Measurements from ENCODE around the gene CD22.

The CD22 gene

GRCh38 chr19:35332817-35333216 is 3.8 kb downstream of the CD22 start:
- TF ChIP-seq POLR2A (IDR thresholded peaks at IDR 0.05; ENCODE audit: low read depth, low read length): peak; percentile 81
- TF ChIP-seq TAF1 (IDR thresholded peaks at IDR 0.05; ENCODE audit: borderline replicate concordance, low read depth, low read length): 0 out of 2 replicates have a peak, but pooled peaks have one; percentile 39
- peak; percentile 85 for TF ChIP-seq POLR2AphosphoS5 (IDR thresholded peaks at IDR 0.05; ENCODE audit: low read depth, low read length)
- FAIRE-seq: peak; percentile 98
- DNase-seq (ENCODE audit: insufficient read length): no peak

DNA sequence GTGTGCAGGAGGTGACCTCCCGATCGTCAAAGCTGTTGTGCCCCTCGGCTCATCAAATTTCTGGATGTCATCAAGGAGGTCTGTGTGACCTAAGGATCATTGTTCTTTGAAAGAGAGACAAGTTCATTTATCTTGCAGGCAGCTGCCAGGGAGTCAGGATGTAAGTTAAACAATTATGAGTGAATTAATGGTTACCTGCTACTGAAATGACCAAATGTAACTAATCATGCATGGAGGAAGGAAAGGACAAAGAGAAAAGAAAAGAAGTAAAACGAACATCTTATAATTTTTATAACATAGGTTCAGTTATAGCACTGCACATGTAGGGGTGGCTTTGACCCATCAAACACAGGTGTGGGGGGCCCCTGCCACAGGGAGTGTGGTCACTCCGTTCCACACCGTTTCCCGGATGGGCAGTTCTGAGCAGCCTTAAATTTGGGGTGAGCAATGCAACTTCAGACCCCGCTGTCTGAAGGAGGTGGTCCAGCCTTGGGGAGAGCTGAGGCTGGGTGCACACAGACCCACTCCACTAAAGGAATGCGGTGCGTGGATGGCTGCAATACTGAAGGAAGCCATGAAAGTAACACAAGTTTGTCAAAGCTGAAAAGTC is 5.3 kb downstream of the CD22 start:
- FAIRE-seq: peak; percentile 58

DNA sequence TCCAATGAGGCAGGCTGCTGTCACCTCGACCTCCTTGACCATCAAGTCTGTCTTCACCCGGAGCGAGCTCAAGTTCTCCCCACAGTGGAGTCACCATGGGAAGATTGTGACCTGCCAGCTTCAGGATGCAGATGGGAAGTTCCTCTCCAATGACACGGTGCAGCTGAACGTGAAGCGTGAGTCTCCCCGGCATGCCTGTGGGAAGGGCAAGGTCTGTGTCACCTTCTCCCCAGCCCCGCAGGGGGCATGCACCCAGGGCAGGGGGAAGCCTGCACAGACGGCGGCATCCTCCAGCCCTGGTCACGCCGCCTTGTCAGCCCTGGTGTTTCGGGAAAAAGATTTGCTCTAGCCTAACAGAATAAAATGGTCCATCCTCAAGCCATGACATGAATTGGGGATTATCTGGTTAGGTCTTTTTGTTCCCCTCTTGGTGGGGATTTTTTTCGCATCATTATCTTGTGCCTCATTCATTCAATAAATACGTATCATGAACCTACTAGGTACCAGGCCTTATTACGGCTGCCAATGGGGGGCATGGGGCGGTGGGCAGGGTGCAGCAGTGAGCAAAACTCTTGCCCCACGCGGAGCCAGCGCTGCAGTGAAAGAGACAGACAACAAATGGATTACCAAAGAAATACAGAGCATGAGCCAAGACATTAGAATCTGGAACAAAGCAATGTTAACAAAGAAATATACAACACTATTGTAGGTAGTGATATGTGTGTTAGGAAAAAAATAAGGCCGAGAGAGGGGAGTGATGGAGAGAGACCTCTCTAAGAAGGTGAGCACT is 7.4 kb downstream of the CD22 start:
- TF ChIP-seq POLR2AphosphoS5 (IDR thresholded peaks at IDR 0.05; ENCODE audit: low read depth, low read length): no peak; the same call in 1 of the 2 replicates
- TF ChIP-seq POLR2A (IDR thresholded peaks at IDR 0.05; ENCODE audit: low read depth, low read length): no peak
- TF ChIP-seq TAF1 (IDR thresholded peaks at IDR 0.05; ENCODE audit: borderline replicate concordance, low read depth, low read length): no peak
- DNase-seq (ENCODE audit: insufficient read length) (no peak), FAIRE-seq (peak; percentile 51)

More for the DNA sequence above, 5.3 kb downstream of the CD22 start:
- DNase-seq (ENCODE audit: insufficient read length): no peak
- no peak for TF ChIP-seq TAF1 (IDR thresholded peaks at IDR 0.05; ENCODE audit: borderline replicate concordance, low read depth, low read length)
- peak; percentile 54 for TF ChIP-seq POLR2A (IDR thresholded peaks at IDR 0.05; ENCODE audit: low read depth, low read length)
- TF ChIP-seq POLR2AphosphoS5 (IDR thresholded peaks at IDR 0.05; ENCODE audit: low read depth, low read length): 0 out of 2 replicates have a peak, but pooled peaks have one; percentile 48

GRCh38 chr19:35337097-35337983 is 8.4 kb downstream of the CD22 start:
- DNase-seq (ENCODE audit: insufficient read length) (no peak), FAIRE-seq (peak; percentile 73)
- TF ChIP-seq POLR2AphosphoS5 (IDR thresholded peaks at IDR 0.05; ENCODE audit: low read depth, low read length) (peak; percentile 54), POLR2A (IDR thresholded peaks at IDR 0.05; ENCODE audit: low read depth, low read length) (0 out of 2 replicates have a peak, but pooled peaks have one; percentile 16), TAF1 (IDR thresholded peaks at IDR 0.05; ENCODE audit: borderline replicate concordance, low read depth, low read length) (no peak)

DNA sequence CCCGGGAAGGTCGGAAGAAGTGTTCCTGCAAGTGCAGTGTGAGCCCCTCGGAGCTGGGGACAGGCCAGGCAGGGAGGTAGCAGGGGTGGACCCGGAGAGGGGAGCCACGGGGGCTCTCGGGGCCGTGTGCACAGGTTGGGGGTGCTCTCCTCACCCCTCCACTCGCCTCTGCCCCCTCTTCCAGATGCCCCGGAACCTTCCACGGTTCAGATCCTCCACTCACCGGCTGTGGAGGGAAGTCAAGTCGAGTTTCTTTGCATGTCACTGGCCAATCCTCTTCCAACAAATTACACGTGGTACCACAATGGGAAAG is 9.0 kb downstream of the CD22 start:
- no peak for FAIRE-seq
- DNase-seq (ENCODE audit: insufficient read length): no peak
- TF ChIP-seq POLR2A (IDR thresholded peaks at IDR 0.05; ENCODE audit: low read depth, low read length) (no peak), TAF1 (IDR thresholded peaks at IDR 0.05; ENCODE audit: borderline replicate concordance, low read depth, low read length) (no peak), POLR2AphosphoS5 (IDR thresholded peaks at IDR 0.05; ENCODE audit: low read depth, low read length) (no peak)

GRCh38 chr19:35340431-35340830 is 11.4 kb downstream of the CD22 start:
- DNase-seq (ENCODE audit: insufficient read length) (no peak), FAIRE-seq (no peak)
- TF ChIP-seq POLR2AphosphoS5 (IDR thresholded peaks at IDR 0.05; ENCODE audit: low read depth, low read length): 0 out of 2 replicates have a peak, but pooled peaks have one; percentile 5
- no peak for TF ChIP-seq POLR2A (IDR thresholded peaks at IDR 0.05; ENCODE audit: low read depth, low read length)
- TF ChIP-seq TAF1 (IDR thresholded peaks at IDR 0.05; ENCODE audit: borderline replicate concordance, low read depth, low read length): no peak

GRCh38 chr19:35341006-35341405 is 12.0 kb downstream of the CD22 start:
- TF ChIP-seq POLR2AphosphoS5 (IDR thresholded peaks at IDR 0.05; ENCODE audit: low read depth, low read length) (no peak), TAF1 (IDR thresholded peaks at IDR 0.05; ENCODE audit: borderline replicate concordance, low read depth, low read length) (no peak), POLR2A (IDR thresholded peaks at IDR 0.05; ENCODE audit: low read depth, low read length) (no peak)
- no peak for DNase-seq (ENCODE audit: insufficient read length)

GRCh38 chr19:35341565-35342225 is 12.7 kb downstream of the CD22 start:
- no peak for DNase-seq (ENCODE audit: insufficient read length)
- no peak for TF ChIP-seq TAF1 (IDR thresholded peaks at IDR 0.05; ENCODE audit: borderline replicate concordance, low read depth, low read length)
- TF ChIP-seq POLR2AphosphoS5 (IDR thresholded peaks at IDR 0.05; ENCODE audit: low read depth, low read length): 0 out of 2 replicates have a peak, but pooled peaks have one; percentile 16
- TF ChIP-seq POLR2A (IDR thresholded peaks at IDR 0.05; ENCODE audit: low read depth, low read length): peak; percentile 39; the same call in 1 of the 2 replicates
- FAIRE-seq: no peak

More at GRCh38 chr19:35341006-35341405, 12.0 kb downstream of the CD22 start:
- no peak for FAIRE-seq

GRCh38 chr19:35342430-35342829 is 13.4 kb downstream of the CD22 start:
- no peak for DNase-seq (ENCODE audit: insufficient read length)

DNA sequence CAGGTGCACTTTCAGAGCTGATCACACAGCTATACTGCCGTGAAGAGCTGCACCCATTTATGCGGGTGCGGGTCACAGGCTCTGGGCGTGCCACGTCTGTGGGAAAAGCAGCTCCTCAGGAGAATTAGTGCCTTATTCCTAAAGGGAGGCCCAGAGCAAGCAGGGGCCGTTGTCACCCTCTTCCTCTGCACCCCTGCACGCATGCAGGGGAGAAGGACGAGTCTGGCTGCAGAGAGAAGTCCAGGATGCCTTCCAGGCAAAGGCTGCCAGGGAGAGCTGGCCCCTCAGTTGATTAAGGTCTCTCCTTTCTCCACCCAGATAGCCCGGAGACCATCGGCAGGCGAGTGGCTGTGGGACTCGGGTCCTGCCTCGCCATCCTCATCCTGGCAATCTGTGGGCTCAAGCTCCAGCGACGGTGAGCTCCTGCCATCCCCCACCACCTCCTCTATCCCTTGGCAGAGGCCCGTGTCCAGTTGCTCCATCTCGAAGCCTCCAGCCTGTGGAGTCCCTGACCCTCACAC is 15.6 kb downstream of the CD22 start:
- no peak for DNase-seq (ENCODE audit: insufficient read length)
- TF ChIP-seq POLR2AphosphoS5 (IDR thresholded peaks at IDR 0.05; ENCODE audit: low read depth, low read length): peak; percentile 65
- TF ChIP-seq POLR2A (IDR thresholded peaks at IDR 0.05; ENCODE audit: low read depth, low read length): no peak; the same call in 1 of the 2 replicates
- FAIRE-seq: no peak

More at GRCh38 chr19:35342430-35342829, 13.4 kb downstream of the CD22 start:
- FAIRE-seq: no peak
- TF ChIP-seq POLR2AphosphoS5 (IDR thresholded peaks at IDR 0.05; ENCODE audit: low read depth, low read length) (0 out of 2 replicates have a peak, but pooled peaks have one; percentile 21), POLR2A (IDR thresholded peaks at IDR 0.05; ENCODE audit: low read depth, low read length) (no peak), TAF1 (IDR thresholded peaks at IDR 0.05; ENCODE audit: borderline replicate concordance, low read depth, low read length) (no peak)
